Measurements from ENCODE around the gene MUC22. TPM values are rescaled to one million over a fixed set of nuclear protein-coding genes. Genes with fewer than 3 reads are reported as not detected.

MUC22 gene
- total and polyA plus RNA-seq, 2 of the 4 experiments (the other 2 are of a cell fraction): 0.02 TPM; not detected in 1

DNA sequence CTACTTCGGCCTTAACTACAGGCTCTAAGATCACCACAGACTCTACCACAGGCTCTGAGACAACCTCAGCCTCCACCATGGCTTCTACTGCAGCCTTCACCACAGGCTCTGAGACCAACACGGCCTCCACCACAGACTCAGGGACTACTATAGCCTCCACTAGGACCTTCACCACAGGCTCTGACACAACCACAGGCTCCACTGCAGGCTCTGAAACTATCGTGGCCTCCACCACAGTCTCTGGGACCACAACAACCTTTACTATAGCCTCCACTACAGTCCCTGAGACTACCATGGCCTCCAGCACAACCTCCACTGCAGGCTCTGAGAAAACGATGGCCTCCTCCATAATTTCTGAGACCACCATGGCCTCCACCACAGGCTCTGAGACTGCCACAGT is 15.3 kb downstream of the MUC22 start:
- no TSS peak for BruUV-seq (replicated peaks)
- H3K18ac ChIP-seq (ENCODE audit: low read depth, low read length): no peak overlapping the region
- no peak overlapping the region for H3K14ac ChIP-seq (replicated peaks; ENCODE audit: low read depth, low read length)
- H3K9me1 ChIP-seq (ENCODE audit: insufficient read depth, low read length): no peaks in the 10 kb centered on the region
- no peak for TF ChIP-seq RAD21 (IDR thresholded peaks at IDR 0.05; ENCODE audit: low read length)
- no peak overlapping the region for H4K91ac ChIP-seq (ENCODE audit: insufficient read depth, low read depth, low read length)
- H3K79me1 ChIP-seq (ENCODE audit: low read depth in 1 of 2, low read length in 2 of 2): no peaks in the 10 kb centered on the region
- in situ Hi-C loops (cut with MboI; ENCODE audit: low sequenced_read_pairs) (no loop called here), intact Hi-C loops (cut with micrococcal nuclease) (no loop called here), dilution Hi-C loops (cut with HindIII; ENCODE audit: low sequenced_read_pairs, unreplicated experiment) (no loop called here)
- no peaks in the 10 kb centered on the region for H4K20me1 ChIP-seq (ENCODE audit: insufficient read depth, low read length)
- H3K27me3 ChIP-seq (ENCODE audit: control insufficient read depth, insufficient read depth, low read length): peaks cover 11% of the 10 kb centered on the region
- no peak for DNase-seq
- no peaks in the 10 kb centered on the region for H3K36me3 ChIP-seq (ENCODE audit: control insufficient read depth, insufficient read depth, low read length)
- H3K27ac ChIP-seq (ENCODE audit: insufficient read depth, low read length): no peak overlapping the region
- WGBS, 2 experiments (ENCODE audit: extremely low coverage in 2 of 2, insufficient read length in 1 of 2): 39% methylated on average over 3 of the region's 4 CpGs; no CpG with 5 or more reads in 1 of the 2 experiments
- no peak overlapping the region for H3K56ac ChIP-seq (ENCODE audit: extremely low read depth, insufficient read depth, low read length)
- H2AK9ac ChIP-seq (replicated peaks; ENCODE audit: low read depth, low read length, poor library complexity): no peak overlapping the region
- ChIA-PET POLR2A (ENCODE audit: unreplicated experiment) (no interaction called here), CTCF (no interaction called here)
- no peak overlapping the region for H2BK20ac ChIP-seq (ENCODE audit: low read depth, low read length)
- no peak overlapping the region for H2AFZ ChIP-seq (replicated peaks; ENCODE audit: low read length, poor library complexity)
- no peak overlapping the region for H2BK15ac ChIP-seq (ENCODE audit: low read depth, low read length)
- H4K5ac ChIP-seq (ENCODE audit: low read depth, low read length): no peak overlapping the region
- no peak overlapping the region for H4K8ac ChIP-seq (ENCODE audit: low read depth in 2 of 2, low read length in 2 of 2)
- no peak overlapping the region for H2BK120ac ChIP-seq (ENCODE audit: low read depth, low read length)
- no peak overlapping the region for H3K4me2 ChIP-seq (ENCODE audit: low read depth, low read length)
- ATAC-seq (ENCODE audit: low read depth): no peak
- no peak overlapping the region for H2AK5ac ChIP-seq (ENCODE audit: low read depth, low read length)
- no peak overlapping the region for H3K23ac ChIP-seq (ENCODE audit: low read depth, low read length)
- H3K9ac ChIP-seq (ENCODE audit: low read depth, low read length): no peak overlapping the region
- no peak overlapping the region for H3K4me3 ChIP-seq (ENCODE audit: insufficient read depth, low read depth, low read length)
- H3K4me1 ChIP-seq (ENCODE audit: control insufficient read depth, insufficient read depth, low read length): no peaks in the 10 kb centered on the region
- H3K9me3 ChIP-seq (ENCODE audit: control insufficient read depth, insufficient read depth, low read length): 0 out of 2 replicates have a peak, but pooled peaks cover 2% of the 10 kb centered on the region
- H3K4ac ChIP-seq (ENCODE audit: low read depth, low read length): no peak overlapping the region
- no peak overlapping the region for H2BK5ac ChIP-seq (ENCODE audit: low read depth, low read length, poor library complexity, severe bottlenecking)

Data from IMR-90 (cell line).